NCI-H2196 treated with DMSO at 0.1 percent for 48 hours (cell line): ENCODE measurements around the gene BNIP1.

Source experiments
- DNase-seq: peaks from one replicate; lab custom pipeline; 2025; ENCODE audit not compliant: unreplicated experiment; lab: John Stamatoyannopoulos, UW

BNIP1 gene

DNA sequence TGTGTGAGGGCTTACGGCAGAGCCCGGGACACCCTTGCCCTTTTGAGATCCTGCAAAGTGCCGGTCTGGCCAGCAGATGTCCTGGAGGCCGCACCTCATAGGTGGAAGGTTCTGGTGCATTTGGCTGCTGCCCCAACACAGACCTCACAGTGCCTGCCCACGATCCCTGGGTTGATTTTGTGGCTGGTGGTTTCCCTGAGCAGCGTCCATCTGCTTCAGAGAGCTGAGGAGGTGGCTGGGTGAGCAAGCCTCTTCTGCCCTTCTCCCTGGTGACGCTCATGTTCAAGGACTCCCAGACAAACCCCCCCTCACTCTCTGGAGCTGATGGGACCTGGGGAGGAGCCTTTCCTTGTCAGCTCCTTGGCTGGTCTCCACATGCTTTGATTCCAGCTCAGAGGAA lies 18.9 kb downstream of the BNIP1 start:
- no peak for DNase-seq

DNA sequence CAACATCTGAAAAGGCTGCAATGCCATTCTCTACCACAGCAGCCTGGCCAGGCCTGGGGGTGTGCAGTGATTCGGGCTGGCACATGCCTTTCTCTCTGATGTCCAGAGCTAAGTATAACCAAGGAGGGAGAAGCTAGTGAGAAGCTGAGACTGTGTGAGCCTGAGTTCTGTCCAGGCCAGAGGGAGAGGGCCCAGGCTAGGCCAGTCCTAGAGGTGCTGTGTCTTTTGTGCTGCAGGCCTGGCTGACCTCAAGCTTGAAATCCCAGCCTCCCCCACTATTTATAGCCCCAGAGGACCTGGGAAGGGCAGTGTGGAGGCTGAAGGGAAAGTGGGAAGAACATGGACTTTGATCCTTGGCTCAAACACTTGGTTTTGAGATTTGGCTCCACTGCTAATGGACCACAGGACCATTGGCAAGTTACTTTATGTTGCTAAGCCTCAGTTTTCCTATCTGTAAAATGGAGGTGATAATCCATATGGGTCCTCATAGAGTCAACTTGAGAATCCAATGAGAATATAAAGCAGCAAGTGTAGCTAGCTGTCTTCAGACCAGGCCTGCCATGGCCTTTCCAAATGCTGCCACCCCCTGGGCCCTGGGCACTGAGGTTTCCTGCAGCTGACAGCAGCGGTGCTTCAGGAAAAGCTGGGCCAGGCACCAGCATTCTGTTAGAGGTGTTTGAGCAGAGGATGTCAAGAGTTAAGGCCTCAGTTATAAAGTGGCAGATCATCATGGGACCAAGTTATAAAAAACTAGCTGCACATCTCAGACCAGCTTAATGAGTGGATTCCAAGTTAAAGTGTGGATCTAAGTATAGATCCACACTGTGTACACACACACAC lies 21.1 kb downstream of the BNIP1 start:
- no peak for DNase-seq

DNA sequence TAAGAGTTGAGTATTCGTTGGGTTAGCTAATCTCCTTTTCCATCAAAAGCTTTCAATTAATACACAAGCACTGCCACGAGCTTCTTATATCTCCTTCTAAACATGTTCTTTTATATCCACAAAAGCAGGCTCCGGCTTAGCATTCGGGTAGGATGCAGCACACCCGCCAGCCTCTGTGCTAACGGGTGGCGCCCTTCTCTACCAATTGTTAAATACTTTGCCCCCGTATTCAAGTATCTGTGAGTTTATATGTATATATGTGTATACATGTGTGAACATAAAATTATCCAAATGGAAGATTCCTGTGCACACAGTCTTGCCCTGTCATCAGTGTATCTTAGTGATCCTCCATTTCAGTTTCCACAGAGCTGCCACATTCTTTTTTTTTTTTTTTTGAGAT lies 27.8 kb downstream of the BNIP1 start:
- no peak for DNase-seq

DNA sequence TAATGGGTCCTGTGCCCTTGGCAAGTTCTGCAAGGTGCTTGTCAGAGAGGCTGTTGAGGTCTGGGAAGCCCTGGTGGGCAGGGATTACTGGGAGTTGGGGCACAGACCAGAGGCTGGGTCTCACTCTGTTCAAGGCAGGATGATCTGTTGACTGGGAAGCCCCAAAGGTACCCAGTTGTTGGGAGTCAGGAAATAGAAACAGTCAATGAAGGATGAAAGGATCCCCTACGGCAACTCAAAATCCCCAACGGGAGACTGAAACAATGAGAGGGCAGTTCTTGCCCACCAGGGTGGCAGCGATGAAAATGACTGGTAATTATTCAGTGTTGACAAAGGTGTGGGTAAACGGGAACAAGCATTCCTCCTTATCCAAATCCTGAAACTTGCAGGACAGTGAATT lies 31.2 kb downstream of the BNIP1 start:
- DNase-seq = no peak

DNA sequence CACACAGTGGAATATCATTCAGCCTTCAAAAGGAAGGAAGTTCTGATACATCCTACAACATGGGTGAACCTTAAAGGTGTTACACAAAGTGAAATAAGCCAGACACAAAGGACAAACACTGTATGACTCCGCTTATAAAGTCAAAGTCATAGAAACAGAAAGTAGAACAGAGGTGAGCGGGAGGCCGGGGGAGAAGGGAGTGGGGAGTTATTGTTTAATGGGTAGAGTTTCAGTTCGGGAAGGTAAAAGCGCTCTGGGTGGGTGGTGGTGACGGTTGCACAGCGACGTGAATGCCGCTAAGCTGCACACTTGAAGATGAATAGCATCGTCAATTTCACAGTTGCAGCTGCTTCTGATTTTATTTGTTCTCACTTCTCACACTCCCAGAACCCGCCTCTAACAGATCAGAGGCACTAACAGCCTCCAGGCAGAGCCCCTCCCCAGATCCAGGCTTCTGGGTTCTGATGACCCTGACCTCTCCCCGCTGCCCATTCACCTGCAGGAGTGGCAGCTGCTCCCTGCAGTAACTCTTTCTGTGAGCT lies 34.1 kb downstream of the BNIP1 start:
- DNase-seq = no peak

DNA sequence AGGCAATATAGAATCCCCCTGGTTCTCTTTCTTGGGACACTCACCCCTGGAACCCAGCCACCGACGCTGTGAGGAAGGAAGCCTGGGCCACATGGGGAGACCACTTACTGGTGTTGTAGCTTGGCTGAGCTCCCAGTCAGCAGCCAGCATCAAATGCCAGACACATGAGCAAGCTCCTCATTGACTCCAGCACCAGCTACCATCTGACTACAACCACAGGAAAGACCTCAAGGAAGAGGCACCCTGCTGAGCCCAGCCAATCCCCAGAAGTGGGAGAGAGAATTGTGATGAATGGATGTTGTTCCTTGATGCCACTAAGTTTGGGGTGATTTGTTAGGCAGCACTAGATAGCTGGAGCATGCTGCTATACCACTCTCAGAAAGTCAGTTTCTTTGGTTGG lies 36.0 kb downstream of the BNIP1 start:
- no peak for DNase-seq

DNA sequence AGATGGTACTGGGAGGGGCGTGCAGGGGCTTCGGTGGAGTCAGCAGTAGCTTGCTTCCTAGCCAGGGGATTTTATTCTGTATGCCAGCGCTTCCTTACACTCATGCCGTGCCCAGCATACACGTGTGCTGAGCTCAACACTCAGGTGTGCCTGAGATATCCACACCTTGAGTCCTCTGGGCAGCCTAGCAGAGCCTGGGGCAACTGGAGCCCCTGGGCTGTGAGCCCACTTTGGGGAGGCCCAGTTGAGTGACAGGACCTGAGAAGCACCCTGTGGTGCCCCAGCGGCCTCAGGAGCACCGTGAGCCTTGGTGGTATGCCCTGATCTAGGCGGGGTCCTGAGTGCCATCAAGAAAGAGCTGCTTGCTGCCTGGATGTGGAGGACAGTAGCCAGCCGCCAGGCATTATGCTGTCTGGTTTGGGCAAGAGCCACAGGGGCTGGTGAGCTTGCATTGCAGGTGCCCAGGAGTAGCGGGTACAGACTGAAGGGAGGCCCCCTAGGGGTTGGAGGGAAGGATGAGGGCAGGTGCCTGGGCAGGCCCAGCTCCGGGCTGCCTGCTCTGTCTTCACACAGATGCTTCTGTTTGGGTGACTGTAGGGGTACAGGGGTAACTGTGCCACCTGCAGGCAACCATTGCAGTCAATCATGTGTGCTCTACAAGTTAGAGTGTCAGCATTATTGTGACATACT lies 42.9 kb downstream of the BNIP1 start:
- DNase-seq = no peak

DNA sequence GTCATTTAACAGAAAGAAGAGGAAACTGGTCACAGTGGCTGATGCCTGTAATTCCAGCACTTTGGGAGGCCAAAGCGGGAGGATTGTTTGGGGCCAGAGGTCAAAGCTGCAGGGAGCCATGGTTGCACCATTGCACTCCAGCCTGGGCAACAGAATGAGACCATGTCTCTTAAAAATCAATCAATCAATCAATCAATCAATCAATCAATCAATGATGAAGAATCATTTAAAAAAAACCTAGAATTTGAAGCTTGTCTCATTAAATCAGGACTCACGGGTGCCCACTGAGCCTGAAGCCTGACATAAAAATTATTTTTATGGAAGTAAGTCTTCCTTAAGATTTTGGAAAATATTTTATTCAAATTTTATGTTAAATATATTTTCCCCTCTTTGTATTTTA lies 43.9 kb downstream of the BNIP1 start:
- DNase-seq = no peak

DNA sequence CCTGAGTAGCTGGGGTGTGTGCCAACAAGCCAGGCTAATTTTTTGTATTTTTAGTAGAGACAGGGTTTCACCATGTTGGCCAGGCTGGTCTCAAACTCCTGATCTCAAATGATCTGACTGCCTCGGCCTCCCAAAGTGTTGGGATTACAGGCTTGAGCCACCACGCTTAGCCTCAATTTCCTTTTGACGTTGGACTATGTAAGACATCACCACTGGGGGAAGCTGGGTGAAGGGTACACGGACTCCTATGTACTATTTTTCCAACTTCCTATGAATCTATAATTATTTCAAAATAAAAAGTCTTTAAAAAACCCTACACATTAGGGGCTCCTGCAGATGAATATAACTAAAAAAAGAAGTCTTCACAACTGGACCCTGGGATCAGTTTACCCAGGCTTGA lies 46.7 kb downstream of the BNIP1 start:
- no peak for DNase-seq

DNA sequence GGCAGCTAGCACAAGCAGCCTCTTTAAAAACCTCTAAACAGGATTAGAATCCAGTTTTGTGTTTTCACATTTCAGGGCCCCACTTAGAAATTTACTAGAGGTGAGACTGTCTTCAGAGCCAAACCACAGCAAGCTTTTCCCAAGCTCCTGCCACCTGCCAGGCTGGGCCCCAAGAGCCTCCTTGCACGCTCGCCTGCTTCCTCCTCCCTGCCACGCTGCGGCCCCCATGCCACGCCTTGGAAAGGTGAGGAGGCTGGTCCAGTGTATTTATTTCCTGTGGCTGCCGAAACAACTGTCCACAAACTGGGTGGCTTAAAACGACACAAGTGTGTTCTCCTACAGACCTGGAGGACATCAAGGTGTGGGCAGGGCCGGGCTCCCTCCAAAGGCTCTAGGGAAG lies 47.2 kb downstream of the BNIP1 start:
- DNase-seq = no peak

DNA sequence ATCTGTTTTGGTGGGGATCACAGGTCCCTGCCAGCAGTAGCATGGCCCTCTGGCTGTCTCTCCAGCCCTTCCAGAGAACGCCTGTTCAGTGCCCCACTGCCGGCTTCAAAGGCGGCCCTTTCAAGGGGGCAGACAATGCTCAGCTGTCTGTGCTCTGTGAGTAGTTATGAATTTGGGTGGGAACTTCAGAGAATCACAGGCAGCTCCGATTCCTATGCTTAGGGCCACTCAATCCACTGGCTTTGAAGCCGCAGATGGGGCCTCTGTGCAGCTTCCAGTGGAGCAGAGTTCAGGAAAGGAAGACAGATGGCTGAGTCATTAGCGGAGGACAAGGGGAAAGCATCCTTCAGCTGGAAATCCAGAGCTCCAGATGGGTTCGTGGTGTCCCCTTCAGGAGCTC lies 48.2 kb downstream of the BNIP1 start:
- no peak for DNase-seq

DNA sequence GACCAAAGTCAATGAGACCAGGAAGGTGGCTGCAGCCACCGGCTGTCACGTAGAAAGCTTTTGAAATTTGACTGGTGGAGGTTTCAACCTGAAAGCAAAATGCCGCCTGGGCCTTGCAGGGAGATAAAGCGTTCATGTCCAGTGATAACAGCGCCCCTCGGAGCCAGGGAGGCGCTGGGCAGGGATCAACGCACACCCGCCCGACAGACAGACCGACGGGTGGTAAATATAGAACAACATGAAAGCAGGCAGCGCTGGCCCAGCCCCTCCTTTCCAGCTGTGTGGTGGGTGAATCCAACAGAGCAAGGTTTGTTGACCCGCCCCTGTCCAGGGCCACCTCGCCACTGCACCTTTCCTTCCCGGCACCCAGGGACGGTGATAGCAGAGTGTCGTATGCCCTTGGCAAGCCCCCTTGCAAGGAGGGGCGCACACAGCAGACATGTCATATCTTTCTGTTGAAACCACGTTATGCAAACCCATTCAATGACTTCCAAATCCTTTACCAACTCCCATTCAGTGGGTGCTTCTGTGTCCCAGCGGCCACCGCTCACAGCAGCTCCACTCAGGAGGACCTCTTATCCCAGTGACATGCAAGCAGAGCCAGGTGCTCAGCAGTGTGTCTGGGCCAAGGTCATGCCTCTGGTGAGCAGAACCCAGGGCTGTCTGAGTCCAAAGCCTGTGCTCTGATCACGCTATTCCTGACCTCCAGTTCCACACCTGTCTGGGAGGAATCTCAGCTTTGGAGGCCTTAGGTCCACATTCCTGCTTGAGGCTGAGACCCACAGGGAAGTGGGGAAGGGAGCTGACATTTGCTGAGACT lies 52.0 kb downstream of the BNIP1 start:
- DNase-seq = no peak

DNA sequence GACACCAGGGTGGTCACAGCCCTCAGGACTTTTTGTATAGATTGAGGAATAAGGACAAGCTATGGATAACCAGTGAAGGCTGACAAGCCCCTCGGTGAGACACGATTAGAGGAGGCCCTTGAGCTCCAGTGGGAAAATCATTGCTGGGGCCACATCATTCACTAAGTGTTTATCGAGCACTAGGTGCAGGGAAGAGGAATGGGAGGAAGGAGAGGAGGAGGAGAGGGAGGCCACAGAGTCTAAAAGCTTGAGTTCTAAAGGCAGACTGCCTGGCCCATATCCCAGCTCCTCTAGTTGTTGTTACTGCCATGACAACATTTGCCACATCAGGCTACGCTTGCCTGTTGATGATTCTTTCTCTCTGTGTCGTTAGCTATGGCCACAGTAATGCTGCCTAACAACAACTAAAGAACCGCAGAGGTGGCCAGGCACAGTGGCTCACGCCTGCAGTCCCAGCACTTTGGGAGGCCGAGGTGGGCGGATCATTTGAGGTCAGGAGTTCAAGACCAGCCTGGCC lies 53.1 kb downstream of the BNIP1 start:
- no peak for DNase-seq

DNA sequence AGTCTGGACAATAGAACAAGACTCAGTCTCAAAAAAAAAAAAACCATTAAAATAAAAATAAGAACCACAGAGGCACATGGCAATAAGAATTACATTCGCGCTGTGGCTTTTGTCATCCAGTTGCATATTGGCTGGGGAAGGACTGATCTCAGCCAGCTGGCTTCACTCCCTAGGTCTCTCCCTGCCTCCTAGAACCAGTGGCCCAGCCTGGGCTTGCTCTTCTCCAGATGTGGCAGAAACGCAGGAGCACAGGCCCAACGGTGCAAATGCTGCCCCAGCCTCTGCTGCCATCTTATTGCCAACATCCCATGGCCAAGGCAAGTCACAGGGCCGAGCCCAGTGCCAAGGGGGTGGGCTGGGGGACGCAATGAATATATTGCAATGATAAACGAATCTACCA lies 53.7 kb downstream of the BNIP1 start:
- no peak for DNase-seq

DNA sequence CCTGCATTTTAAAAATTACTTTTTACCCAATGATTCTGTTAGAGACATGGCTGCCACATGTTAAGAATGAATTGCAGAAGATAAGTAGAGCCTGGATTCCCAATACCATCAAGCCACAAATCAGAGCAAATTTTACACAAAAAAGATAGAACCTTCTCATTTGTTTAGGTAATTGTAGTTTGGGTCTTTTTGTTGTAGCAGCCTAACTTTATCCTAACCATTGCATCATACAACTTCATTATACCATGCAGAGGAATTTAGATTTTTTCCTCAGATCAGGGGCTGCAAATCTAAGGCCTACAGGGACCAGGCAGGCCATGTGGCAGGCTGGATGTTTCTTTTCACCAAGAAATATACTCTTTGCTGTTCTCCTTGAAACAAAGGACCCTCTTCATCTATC lies 56.0 kb downstream of the BNIP1 start:
- no peak for DNase-seq

DNA sequence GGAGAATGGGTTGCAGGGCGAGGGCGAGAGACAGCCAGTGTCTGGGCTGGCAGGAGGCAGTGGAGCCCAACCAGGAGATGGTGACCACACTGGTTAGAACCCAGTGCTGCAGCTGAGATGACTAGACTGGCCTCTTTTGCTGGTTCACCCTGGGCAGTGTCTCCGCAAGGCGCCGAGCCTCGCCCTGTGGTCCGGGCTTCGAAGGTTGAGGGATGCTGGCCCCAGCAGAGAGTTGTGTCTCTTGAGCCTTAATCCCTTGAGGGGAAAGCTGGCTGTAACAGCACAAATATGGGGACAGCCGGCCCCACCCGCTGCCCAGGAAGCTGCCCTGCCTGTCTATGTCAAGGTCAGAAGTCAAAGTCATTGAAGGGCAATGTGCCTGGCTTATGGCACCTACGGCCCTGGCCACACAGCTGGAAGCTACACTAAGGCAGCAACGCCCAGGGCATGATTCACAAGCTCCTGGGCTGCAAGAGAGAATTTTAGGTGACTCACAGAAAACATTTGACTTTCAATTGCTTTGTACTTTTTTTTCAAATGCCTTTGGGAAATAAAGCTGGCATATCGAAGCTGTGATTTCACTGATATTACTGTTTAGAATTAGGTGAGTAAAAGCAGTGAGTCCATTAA lies 57.4 kb downstream of the BNIP1 start:
- no peak for DNase-seq

DNA sequence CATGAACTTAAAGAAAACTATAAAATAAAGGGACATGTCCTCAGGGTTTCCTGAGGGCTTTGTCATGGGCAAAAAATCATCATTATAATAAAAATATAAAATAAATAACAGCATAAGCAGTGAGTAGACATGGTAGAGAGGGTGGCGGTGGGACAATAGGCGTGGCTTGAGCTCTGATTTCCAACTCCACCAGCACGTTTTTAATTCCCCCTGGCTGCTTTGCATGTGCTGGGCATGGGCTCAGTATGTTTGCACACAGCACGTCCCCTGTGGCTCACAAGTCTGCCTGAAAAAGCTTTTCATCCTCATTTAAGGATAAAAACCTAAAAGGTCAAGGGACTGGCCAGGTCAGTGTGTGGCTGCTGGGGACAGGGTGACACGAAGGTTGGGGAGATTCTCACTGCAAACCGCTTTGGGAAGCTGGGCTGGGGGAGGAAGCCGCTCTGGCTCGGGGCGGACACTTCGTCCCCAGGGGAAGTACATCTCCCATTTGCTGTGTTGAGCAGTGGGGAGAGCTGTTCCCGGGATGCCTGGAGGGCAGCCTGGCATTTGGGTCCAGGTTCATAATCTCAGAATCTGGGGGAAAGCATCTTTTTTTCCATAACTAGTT lies 58.0 kb downstream of the BNIP1 start:
- DNase-seq = no peak

DNA sequence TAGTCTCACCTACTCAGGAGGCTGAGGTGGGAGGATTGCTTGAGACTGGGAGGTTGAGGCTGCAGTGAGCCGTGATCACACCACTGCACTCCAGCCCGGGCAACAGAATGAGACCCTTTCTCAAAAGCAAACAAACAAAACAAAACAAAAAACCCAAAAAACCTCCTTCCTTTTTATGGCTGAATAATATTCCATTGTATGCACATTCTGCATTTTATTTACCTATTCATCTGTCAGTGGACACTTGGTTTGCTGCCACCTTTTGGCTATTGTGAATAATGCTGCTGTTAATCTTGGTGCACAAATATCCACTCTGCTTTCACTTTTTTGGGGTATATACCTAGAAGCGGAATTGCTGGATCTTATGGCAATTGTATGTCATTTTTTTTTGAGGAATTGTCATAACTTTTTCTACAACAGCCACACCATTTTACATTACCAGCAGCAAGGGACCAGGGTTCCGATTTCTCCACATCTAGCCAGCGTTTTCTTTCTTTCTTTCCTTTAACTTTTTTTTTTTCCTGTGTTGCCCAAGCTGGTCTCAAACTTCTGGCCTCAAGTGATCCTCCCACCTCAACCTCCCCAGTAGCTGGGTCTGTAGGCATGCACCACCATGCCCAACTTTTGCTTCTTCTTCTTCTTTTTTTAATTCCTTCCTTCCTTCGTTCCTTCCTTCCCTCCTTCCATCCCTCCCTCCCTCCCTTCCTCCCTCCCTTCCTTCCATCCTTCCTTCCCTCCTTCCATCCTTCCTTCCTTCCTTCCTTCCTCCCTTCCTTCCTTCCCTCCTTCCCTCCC lies 60.1 kb downstream of the BNIP1 start:
- no peak for DNase-seq

DNA sequence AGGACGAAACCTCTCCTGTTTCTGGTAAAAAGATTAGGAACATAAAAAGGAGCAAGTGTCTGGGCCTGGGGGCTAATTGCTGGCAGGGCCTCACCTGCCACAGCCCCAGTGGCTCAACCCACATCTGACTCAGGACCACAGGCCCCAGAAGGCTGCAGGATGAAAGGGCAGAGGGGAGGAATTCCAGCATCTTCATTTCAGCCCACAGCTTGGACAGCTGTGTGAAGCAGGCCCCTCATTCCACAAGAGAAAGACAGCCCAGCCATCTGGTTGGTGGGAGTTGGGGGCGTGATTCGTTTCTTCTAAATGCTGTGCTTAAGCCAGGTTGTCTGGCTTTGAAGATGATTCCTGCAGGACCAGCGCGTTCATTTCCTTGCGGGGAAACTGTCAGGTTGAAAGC lies 61.6 kb downstream of the BNIP1 start:
- no peak for DNase-seq

DNA sequence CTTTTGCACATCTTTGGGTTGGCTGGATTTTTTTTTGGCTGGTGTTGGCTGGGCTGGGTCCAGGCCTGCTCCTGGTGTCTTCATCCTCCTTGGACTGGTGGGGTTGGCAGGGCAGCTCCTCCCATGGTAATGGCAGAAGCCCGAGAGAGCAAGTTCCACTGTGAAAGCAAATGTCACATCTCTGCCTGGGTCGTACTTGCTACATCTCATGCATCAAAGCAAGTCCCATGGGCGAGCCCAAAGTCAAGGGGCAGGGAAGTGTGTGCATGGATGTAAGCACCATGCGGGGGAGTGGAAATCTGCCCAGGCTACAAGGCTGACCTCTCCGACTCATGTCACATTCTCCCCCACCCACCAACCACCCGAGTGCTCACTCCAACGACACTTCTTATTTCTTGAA lies 64.0 kb downstream of the BNIP1 start:
- DNase-seq = no peak
